ENCODE results near the gene TMEM121.

TMEM121 gene

GRCh38 chr14:105488781-105489541 lies 37.4 kb upstream of the TMEM121 start:
- Histone ChIP-seq H3K9ac (ENCODE audit: low read depth, low read length) (no peak overlapping the region), H3K27me3 (ENCODE audit: control insufficient read depth, insufficient read depth, low read length) (peaks cover 60% of the 10 kb centered on the region), H3K4me3 (ENCODE audit: low read depth, low read length) (no peak overlapping the region), H3K9me3 (ENCODE audit: control insufficient read depth, insufficient read depth, low read length) (peaks cover 3% of the 10 kb centered on the region; the same call in 1 of the 2 replicates), H3K27ac (ENCODE audit: low read depth, low read length) (peak overlapping the region; percentile 28), H3K36me3 (ENCODE audit: control insufficient read depth, insufficient read depth, low read length) (no peaks in the 10 kb centered on the region; the same call in 1 of the 2 replicates), H3K4me1 (ENCODE audit: control insufficient read depth, insufficient read depth, low read length) (no peaks in the 10 kb centered on the region; the same call in 1 of the 2 replicates)

GRCh38 chr14:105489542-105490266 lies 36.7 kb upstream of the TMEM121 start:
- Histone ChIP-seq H3K9ac (ENCODE audit: low read depth, low read length) (no peak overlapping the region), H3K9me3 (ENCODE audit: control insufficient read depth, insufficient read depth, low read length) (peaks cover 3% of the 10 kb centered on the region; the same call in 1 of the 2 replicates), H3K27me3 (ENCODE audit: control insufficient read depth, insufficient read depth, low read length) (peaks cover 55% of the 10 kb centered on the region), H3K4me3 (ENCODE audit: low read depth, low read length) (peak overlapping the region; percentile 63), H3K4me1 (ENCODE audit: control insufficient read depth, insufficient read depth, low read length) (no peaks in the 10 kb centered on the region; the same call in 1 of the 2 replicates), H3K36me3 (ENCODE audit: control insufficient read depth, insufficient read depth, low read length) (no peaks in the 10 kb centered on the region; the same call in 1 of the 2 replicates), H3K27ac (ENCODE audit: low read depth, low read length) (peak overlapping the region; percentile 28)

GRCh38 chr14:105490267-105490571 lies 36.2 kb upstream of the TMEM121 start:
- peak overlapping the region; percentile 68 for H3K27ac ChIP-seq (ENCODE audit: low read depth, low read length)
- H3K4me1 ChIP-seq (ENCODE audit: control insufficient read depth, insufficient read depth, low read length) = no peaks in the 10 kb centered on the region; the same call in 1 of the 2 replicates
- H3K4me3 ChIP-seq (ENCODE audit: low read depth, low read length) = peak overlapping the region; percentile 63

GRCh38 chr14:105490572-105491365 lies 35.6 kb upstream of the TMEM121 start, which contains the start of gene TEDC1:
Gene TEDC1 (plus strand): TSS chr14:105491246. CDS start chr14:105491376, 130 bp downstream.
- H3K4me1 ChIP-seq (ENCODE audit: control insufficient read depth, insufficient read depth, low read length) = no peaks in the 10 kb centered on the region; the same call in 1 of the 2 replicates
- peak within 1 kb of the TSS; percentile 87 for H3K27ac ChIP-seq (ENCODE audit: low read depth, low read length)
- H3K27me3 ChIP-seq (ENCODE audit: control insufficient read depth, insufficient read depth, low read length) = peaks cover 44% of the 10 kb centered on the region
- H3K4me3 ChIP-seq (ENCODE audit: low read depth, low read length) = peak within 1 kb of the TSS; percentile 81
- H3K36me3 ChIP-seq (ENCODE audit: control insufficient read depth, insufficient read depth, low read length) = no peaks in the 10 kb centered on the region; the same call in 1 of the 2 replicates
- peaks cover 3% of the 10 kb centered on the region; the same call in 1 of the 2 replicates for H3K9me3 ChIP-seq (ENCODE audit: control insufficient read depth, insufficient read depth, low read length)
- H3K9ac ChIP-seq (ENCODE audit: low read depth, low read length) = peak within 1 kb of the TSS; percentile 35; the same call in 1 of the 2 replicates

More at GRCh38 chr14:105490267-105490571, 36.2 kb upstream of the TMEM121 start:
- Histone ChIP-seq H3K9ac (ENCODE audit: low read depth, low read length) (no peak overlapping the region), H3K36me3 (ENCODE audit: control insufficient read depth, insufficient read depth, low read length) (no peaks in the 10 kb centered on the region; the same call in 1 of the 2 replicates), H3K27me3 (ENCODE audit: control insufficient read depth, insufficient read depth, low read length) (peaks cover 50% of the 10 kb centered on the region), H3K9me3 (ENCODE audit: control insufficient read depth, insufficient read depth, low read length) (peaks cover 3% of the 10 kb centered on the region; the same call in 1 of the 2 replicates)

- peaks cover 3% of the 10 kb centered on the region; the same call in 1 of the 2 replicates for H3K9me3 ChIP-seq (ENCODE audit: control insufficient read depth, insufficient read depth, low read length)
- no peaks in the 10 kb centered on the region; the same call in 1 of the 2 replicates for H3K36me3 ChIP-seq (ENCODE audit: control insufficient read depth, insufficient read depth, low read length)
- no peaks in the 10 kb centered on the region; the same call in 1 of the 2 replicates for H3K4me1 ChIP-seq (ENCODE audit: control insufficient read depth, insufficient read depth, low read length)
- peak overlapping the region; percentile 35; the same call in 1 of the 2 replicates for H3K9ac ChIP-seq (ENCODE audit: low read depth, low read length)
- H3K27me3 ChIP-seq (ENCODE audit: control insufficient read depth, insufficient read depth, low read length) = peaks cover 37% of the 10 kb centered on the region
- H3K27ac ChIP-seq (ENCODE audit: low read depth, low read length) = peak overlapping the region; percentile 87
- peak overlapping the region; percentile 81 for H3K4me3 ChIP-seq (ENCODE audit: low read depth, low read length)
These were observed 34.9 kb upstream of the TMEM121 start for GRCh38 chr14:105491366-105491973.

- Histone ChIP-seq H3K4me1 (ENCODE audit: control insufficient read depth, insufficient read depth, low read length) (no peaks in the 10 kb centered on the region; the same call in 1 of the 2 replicates), H3K9me3 (ENCODE audit: control insufficient read depth, insufficient read depth, low read length) (peaks cover 3% of the 10 kb centered on the region; the same call in 1 of the 2 replicates), H3K27me3 (ENCODE audit: control insufficient read depth, insufficient read depth, low read length) (peaks cover 29% of the 10 kb centered on the region), H3K4me3 (ENCODE audit: low read depth, low read length) (peak overlapping the region; percentile 45), H3K27ac (ENCODE audit: low read depth, low read length) (no peak overlapping the region), H3K36me3 (ENCODE audit: control insufficient read depth, insufficient read depth, low read length) (no peaks in the 10 kb centered on the region; the same call in 1 of the 2 replicates), H3K9ac (ENCODE audit: low read depth, low read length) (no peak overlapping the region)
These were observed 34.1 kb upstream of the TMEM121 start for GRCh38 chr14:105492031-105492970.

GRCh38 chr14:105492971-105493871 lies 33.2 kb upstream of the TMEM121 start:
- Histone ChIP-seq H3K27ac (ENCODE audit: low read depth, low read length) (no peak overlapping the region), H3K4me1 (ENCODE audit: control insufficient read depth, insufficient read depth, low read length) (no peaks in the 10 kb centered on the region; the same call in 1 of the 2 replicates), H3K36me3 (ENCODE audit: control insufficient read depth, insufficient read depth, low read length) (no peaks in the 10 kb centered on the region; the same call in 1 of the 2 replicates), H3K9me3 (ENCODE audit: control insufficient read depth, insufficient read depth, low read length) (peaks cover 3% of the 10 kb centered on the region; the same call in 1 of the 2 replicates), H3K9ac (ENCODE audit: low read depth, low read length) (no peak overlapping the region), H3K27me3 (ENCODE audit: control insufficient read depth, insufficient read depth, low read length) (peaks cover 20% of the 10 kb centered on the region), H3K4me3 (ENCODE audit: low read depth, low read length) (no peak overlapping the region)

GRCh38 chr14:105493921-105494605 lies 32.3 kb upstream of the TMEM121 start:
- Histone ChIP-seq H3K27ac (ENCODE audit: low read depth, low read length) (no peak overlapping the region), H3K9ac (ENCODE audit: low read depth, low read length) (no peak overlapping the region), H3K36me3 (ENCODE audit: control insufficient read depth, insufficient read depth, low read length) (no peaks in the 10 kb centered on the region; the same call in 1 of the 2 replicates), H3K4me1 (ENCODE audit: control insufficient read depth, insufficient read depth, low read length) (no peaks in the 10 kb centered on the region; the same call in 1 of the 2 replicates), H3K4me3 (ENCODE audit: low read depth, low read length) (no peak overlapping the region), H3K27me3 (ENCODE audit: control insufficient read depth, insufficient read depth, low read length) (peaks cover 11% of the 10 kb centered on the region), H3K9me3 (ENCODE audit: control insufficient read depth, insufficient read depth, low read length) (peaks cover 3% of the 10 kb centered on the region; the same call in 1 of the 2 replicates)
